Subcutaneous adipose tissue (tissue), 4 donors: ENCODE results near the gene LONRF2. TPM values are rescaled to one million over a fixed set of nuclear protein-coding genes. Genes with fewer than 3 reads are reported as not detected.

Experiments
- CTCF ChIP-seq: fragments of 450-650 bp; IDR thresholded peaks from one replicate; pipeline ENCODE4 v1.5.1; 2016; ENCODE audit warnings: low read depth, mild to moderate bottlenecking, control low read depth, antibody characterized with exemption, moderate library complexity
- total RNA-seq, 4 donors: library from RNA; depleted of rRNA; stranded (reverse); fragments of >200 nt; gene quantifications; one replicate each; pipeline ENCODE4 v1.1.0, GENCODE V29; 2016

Gene LONRF2
- total RNA-seq, 4 donors from 2014 or later = 1.3 to 9.3 (median 3.5) TPM

- no peak for TF ChIP-seq CTCF
These were observed 12.2 kb downstream of the LONRF2 start for GRCh38 chr2:100309973-100310719.

GRCh38 chr2:100309311-100309710 is 13.0 kb downstream of the LONRF2 start:
- TF ChIP-seq CTCF = no peak

GRCh38 chr2:100303744-100304143 is 18.6 kb downstream of the LONRF2 start:
- no peak for TF ChIP-seq CTCF

GRCh38 chr2:100302585-100302892 is 19.8 kb downstream of the LONRF2 start:
- TF ChIP-seq CTCF = no peak

- TF ChIP-seq CTCF = no peak
These were observed 20.3 kb downstream of the LONRF2 start for GRCh38 chr2:100301881-100302584.

- no peak for TF ChIP-seq CTCF
These were observed 22.8 kb downstream of the LONRF2 start for GRCh38 chr2:100299548-100299947.

- TF ChIP-seq CTCF = no peak
These were observed 24.8 kb downstream of the LONRF2 start for GRCh38 chr2:100297511-100297910.
